Breast epithelium (tissue), 3 donors: ENCODE measurements around the gene GPR142.

ENCODE experiments used
- POLR2A ChIP-seq: fragments of 450-650 bp; IDR thresholded peaks from one replicate; pipeline ENCODE4 v1.6.1; 2016; ENCODE audit warnings: antibody characterized with exemption, mild to moderate bottlenecking, moderate library complexity
- POLR2AphosphoS5 ChIP-seq, 3 donors: sonication (generic); formaldehyde crosslinking; IDR thresholded peaks; one replicate each; pipeline ENCODE4 v1.6.1; 2017; ENCODE audit warnings: antibody characterized with exemption in 3 of 3
- TF ChIP-seq, protein P1 (sequence below), 3 donors: fragments of 450-650 bp; IDR thresholded peaks; one replicate each; pipeline ENCODE4 v1.5.1; 2016 to 2017; ENCODE audit warnings: antibody characterized with exemption in 3 of 3, mild to moderate bottlenecking in 3 of 3, moderate library complexity in 3 of 3

- TF ChIP-seq, protein P1, sequence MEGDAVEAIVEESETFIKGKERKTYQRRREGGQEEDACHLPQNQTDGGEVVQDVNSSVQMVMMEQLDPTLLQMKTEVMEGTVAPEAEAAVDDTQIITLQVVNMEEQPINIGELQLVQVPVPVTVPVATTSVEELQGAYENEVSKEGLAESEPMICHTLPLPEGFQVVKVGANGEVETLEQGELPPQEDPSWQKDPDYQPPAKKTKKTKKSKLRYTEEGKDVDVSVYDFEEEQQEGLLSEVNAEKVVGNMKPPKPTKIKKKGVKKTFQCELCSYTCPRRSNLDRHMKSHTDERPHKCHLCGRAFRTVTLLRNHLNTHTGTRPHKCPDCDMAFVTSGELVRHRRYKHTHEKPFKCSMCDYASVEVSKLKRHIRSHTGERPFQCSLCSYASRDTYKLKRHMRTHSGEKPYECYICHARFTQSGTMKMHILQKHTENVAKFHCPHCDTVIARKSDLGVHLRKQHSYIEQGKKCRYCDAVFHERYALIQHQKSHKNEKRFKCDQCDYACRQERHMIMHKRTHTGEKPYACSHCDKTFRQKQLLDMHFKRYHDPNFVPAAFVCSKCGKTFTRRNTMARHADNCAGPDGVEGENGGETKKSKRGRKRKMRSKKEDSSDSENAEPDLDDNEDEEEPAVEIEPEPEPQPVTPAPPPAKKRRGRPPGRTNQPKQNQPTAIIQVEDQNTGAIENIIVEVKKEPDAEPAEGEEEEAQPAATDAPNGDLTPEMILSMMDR (IDR thresholded peaks at IDR 0.05), result no peak
- no peak for TF ChIP-seq POLR2AphosphoS5 (IDR thresholded peaks at IDR 0.05)
- no peak for TF ChIP-seq POLR2A
These were observed 37.5 kb downstream of the GPR142 start for GRCh38 chr17:74404789-74405188.
